Kidney epithelial cell (primary cell): ENCODE data around the gene ZNF71. TPM values are rescaled to one million over a fixed set of nuclear protein-coding genes. Genes with fewer than 3 reads are reported as not detected.
A peak's percentile ranks its signal among the peaks of the same experiment; 100 is the strongest.

Source experiments
- DNase-seq: peaks from one replicate; pipeline ENCODE4 v3.0.0-alpha.2; 2010; ENCODE audit warnings: low read depth
- H3K27me3 ChIP-seq: 2 replicates; pipeline ENCODE4 v1.6.0; 2011; ENCODE audit warnings: low read length; ENCODE audit not compliant: control insufficient read depth, insufficient read depth
- H3K36me3 ChIP-seq: 2 replicates; pipeline ENCODE4 v1.5.1; 2011; ENCODE audit warnings: low read length; ENCODE audit not compliant: control insufficient read depth, insufficient read depth
- H3K4me3 ChIP-seq: 2 replicates; pipeline ENCODE4 v1.5.1; 2011; ENCODE audit warnings: low read depth, mild to moderate bottlenecking, control low read depth, low read length
- total RNA-seq: library from RNA; depleted of rRNA; stranded (reverse); fragments of >200 nt; gene quantifications from 2 replicates; pipeline ENCODE4 v1.2.3, GENCODE V29; 2015
- TF ChIP-seq, protein P1 (sequence below): IDR thresholded peaks from 2 replicates; pipeline ENCODE4 v1.5.1; 2011; ENCODE audit warnings: mild to moderate bottlenecking, moderate library complexity, low read length, control low read depth, inconsistent platforms; ENCODE audit not compliant: insufficient read depth, poor library complexity, severe bottlenecking

Gene ZNF71
- total RNA-seq, 1 donor from 2014 or later, result 12.3 TPM

DNA sequence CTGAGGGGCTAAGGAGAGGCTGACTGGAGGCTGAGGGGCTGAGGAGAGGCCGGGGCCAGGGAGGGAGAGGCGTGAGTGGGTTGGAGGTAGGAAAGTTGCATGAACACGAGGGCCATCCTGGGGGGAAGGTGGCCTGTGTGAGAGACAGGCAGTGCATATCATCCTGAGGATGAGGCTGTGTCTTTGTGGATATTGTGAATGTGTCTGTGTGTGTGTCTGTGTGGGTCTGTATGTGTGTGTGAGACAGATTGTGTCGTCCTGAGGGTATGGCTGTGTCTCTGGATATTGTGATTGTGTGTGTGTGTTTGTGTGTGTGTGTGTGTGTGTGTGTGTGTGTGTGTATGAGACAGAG is 422 bp downstream of the ZNF71 start:
- Histone ChIP-seq H3K27me3 (no peaks in the 10 kb centered on the region), H3K4me3 (peak overlapping the region; percentile 87), H3K36me3 (peaks cover 1% of the 10 kb centered on the region)
- no peak for DNase-seq
- TF ChIP-seq, protein P1, sequence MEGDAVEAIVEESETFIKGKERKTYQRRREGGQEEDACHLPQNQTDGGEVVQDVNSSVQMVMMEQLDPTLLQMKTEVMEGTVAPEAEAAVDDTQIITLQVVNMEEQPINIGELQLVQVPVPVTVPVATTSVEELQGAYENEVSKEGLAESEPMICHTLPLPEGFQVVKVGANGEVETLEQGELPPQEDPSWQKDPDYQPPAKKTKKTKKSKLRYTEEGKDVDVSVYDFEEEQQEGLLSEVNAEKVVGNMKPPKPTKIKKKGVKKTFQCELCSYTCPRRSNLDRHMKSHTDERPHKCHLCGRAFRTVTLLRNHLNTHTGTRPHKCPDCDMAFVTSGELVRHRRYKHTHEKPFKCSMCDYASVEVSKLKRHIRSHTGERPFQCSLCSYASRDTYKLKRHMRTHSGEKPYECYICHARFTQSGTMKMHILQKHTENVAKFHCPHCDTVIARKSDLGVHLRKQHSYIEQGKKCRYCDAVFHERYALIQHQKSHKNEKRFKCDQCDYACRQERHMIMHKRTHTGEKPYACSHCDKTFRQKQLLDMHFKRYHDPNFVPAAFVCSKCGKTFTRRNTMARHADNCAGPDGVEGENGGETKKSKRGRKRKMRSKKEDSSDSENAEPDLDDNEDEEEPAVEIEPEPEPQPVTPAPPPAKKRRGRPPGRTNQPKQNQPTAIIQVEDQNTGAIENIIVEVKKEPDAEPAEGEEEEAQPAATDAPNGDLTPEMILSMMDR, result no peak

DNA sequence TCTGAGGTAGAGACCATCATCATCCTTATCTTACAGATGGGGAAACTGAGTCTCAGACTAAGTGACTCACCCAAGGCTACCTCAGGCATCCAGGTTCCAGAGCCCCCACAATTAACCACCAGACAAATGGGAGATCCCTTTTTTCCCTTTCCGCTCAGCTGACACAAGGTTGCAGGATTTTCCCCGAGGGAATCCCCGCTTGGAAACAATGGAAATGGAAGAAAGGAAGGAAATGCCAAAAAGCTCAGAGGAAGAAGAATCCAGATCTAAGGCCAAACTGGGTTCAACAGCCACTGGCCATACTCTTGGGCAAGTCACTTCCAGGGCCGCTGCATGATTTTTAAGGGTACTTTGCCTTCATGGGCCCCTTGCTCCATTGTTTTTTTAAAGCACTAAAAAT is 1.6 kb downstream of the ZNF71 start:
- no peak for DNase-seq
- Histone ChIP-seq H3K27me3 (no peaks in the 10 kb centered on the region), H3K4me3 (no peak overlapping the region), H3K36me3 (peaks cover 3% of the 10 kb centered on the region)
- TF ChIP-seq, protein P1, result no peak

DNA sequence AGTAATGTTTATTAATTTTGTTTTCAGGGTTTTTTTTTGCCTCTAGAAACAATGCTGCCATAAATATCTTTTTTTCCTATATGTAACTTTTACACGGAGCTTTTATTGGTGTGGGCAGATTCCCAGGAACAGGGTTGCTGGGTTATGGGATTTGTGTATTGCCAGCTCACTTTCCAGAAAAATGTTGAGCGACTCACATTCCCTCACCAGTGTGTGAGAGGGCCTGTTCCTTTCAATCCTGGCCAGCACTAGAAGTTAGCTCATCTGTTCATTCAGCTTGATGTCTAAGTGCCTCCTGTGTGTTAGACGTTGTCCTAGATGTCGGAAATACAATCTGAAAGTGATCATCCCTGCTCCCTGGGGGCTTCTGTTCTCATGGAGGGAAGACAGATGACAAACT is 2.6 kb downstream of the ZNF71 start:
- peaks cover 3% of the 10 kb centered on the region for H3K36me3 ChIP-seq
- H3K27me3 ChIP-seq, result no peaks in the 10 kb centered on the region
- no peak overlapping the region for H3K4me3 ChIP-seq
- no peak for DNase-seq
- TF ChIP-seq, protein P1, result no peak

DNA sequence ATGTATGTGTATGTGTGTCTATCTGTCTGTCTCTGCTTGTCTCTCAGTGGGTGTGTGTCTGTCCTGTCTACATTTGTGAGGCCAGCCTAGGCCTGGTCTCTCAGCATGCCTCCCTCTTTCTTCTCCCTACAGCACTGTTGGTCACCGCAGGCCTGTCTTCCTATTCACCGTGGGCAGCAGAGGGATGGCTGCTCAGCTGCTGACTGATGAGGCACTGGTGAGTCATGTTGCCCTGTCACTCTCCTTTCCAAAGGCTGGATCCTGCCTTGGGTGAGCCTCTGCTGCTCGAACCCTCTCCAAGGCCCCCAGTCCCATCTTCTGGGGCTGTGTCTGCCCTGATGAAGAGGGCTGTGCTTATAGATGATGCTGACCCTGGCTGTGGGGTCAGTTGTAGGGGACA is 6.3 kb downstream of the ZNF71 start:
- no peak for DNase-seq
- H3K27me3 ChIP-seq, result no peaks in the 10 kb centered on the region
- H3K4me3 ChIP-seq, result no peak overlapping the region
- H3K36me3 ChIP-seq, result peaks cover 3% of the 10 kb centered on the region
- TF ChIP-seq, protein P1, result no peak

DNA sequence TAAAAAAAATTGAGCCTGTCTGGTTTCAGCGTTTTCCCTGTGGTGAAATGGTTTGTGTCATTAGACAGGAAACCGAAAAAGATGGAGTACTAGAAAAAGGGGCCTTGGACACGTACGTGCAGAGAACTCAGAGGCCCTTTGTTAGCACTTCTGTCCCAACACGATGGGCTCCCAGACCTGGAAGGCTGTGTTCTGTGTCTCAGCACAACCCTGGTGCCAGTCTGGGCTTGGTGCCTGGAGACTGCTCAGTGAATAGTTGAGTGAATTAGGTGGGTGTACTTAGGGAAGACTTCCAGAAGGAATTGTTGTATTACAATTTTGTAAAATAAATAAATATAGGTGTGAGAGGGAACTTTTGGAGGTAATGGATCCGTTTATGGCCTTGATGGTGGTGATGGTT is 8.7 kb downstream of the ZNF71 start:
- TF ChIP-seq, protein P1, result no peak

DNA sequence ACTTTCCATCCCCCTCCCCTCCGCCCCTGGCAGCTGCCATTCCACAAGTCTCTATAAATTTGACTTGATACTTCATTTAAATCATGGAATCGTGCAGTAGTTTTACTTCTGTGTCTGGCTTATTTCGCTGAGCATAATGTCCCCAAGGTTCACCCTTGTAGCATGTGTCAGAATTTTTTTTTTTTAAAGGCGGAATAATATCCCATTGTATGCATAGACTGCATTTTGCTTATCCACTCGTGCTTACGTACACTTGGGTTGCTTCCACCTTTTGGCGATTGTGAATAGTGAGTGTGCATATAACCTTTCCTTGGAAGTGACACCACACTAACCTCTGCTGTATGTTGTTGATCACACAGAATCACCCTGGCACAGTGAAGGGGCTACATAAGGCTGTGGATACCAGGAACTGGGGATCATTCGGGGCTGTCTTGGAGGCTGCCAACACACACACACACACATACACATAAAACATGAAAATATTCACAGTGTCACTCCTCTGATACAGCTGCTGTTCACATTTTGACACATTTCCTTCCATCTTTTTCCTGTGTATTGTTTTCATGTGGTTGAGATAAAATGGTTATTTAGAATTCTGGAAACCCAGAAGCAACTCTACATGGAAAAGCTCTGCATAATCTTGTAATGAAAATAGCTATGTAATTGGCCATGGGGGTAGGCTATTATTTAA is 13.3 kb downstream of the ZNF71 start:
- no peak for DNase-seq
- H3K4me3 ChIP-seq, result no peak overlapping the region
- TF ChIP-seq, protein P1, result no peak
- no peaks in the 10 kb centered on the region for H3K27me3 ChIP-seq
- no peaks in the 10 kb centered on the region for H3K36me3 ChIP-seq

More for the DNA sequence above, 8.7 kb downstream of the ZNF71 start:
- no peaks in the 10 kb centered on the region for H3K27me3 ChIP-seq
- H3K4me3 ChIP-seq, result no peak overlapping the region
- no peak for DNase-seq
- H3K36me3 ChIP-seq, result peaks cover 1% of the 10 kb centered on the region
